Body of pancreas (tissue), 4 donors: ENCODE data around the gene TMEM229B.

Experiments used
- POLR2A ChIP-seq, 3 donors: fragments of 450-650 bp; IDR thresholded peaks; one replicate each; pipeline ENCODE4 v1.6.1; 2016; ENCODE audit warnings: antibody characterized with exemption in 3 of 3, mild to moderate bottlenecking in 2 of 3
- TF ChIP-seq, protein P1 (sequence below), 7 experiments: fragments of 450-650 bp in 4 of 7; fragments of 200-600 bp in 3 of 7; sonication (generic) in 3 of 7; IDR thresholded peaks; one replicate each; pipeline ENCODE4 v1.5.1; 2016 to 2019; ENCODE audit warnings: antibody characterized with exemption in 7 of 7

DNA sequence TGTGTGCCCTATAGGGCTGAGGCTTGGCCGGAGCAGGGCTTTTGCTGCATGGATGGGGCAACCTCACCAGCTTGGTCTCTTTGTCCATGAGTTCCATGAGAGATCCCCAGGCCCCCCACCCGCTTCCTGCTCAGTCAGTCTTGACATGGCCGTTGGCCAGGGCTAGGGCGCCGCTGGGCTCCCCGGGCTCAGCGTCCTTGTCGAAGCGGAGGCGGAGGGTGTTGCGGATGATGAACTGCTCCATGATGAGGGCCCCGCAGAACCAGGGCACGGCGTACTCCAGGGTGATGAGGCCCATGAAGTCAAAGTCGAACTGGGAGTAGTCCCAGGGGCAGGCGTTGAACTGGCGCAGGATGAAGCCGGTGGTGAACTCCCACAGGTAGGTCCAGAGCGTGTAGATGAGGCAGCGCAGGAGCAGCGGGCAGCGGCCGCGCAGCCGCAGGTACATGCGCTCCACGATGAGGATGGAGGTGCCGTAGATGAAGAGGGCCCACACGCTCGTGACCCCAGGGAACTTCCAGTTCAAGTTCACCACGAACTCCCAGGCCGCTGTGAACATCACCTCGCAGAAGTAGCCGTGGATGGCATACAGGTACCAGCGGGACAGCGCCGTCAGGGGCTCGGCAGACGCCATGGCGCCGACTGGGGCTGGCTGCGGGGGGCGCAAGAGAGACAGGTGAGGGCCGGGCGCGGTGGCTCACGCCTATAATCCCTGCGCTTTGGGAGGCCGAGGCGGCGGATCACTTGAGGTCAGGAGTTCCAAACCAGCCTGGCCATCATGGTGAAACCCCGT is 15.0 kb downstream of the TMEM229B start:
- TF ChIP-seq, protein P1, sequence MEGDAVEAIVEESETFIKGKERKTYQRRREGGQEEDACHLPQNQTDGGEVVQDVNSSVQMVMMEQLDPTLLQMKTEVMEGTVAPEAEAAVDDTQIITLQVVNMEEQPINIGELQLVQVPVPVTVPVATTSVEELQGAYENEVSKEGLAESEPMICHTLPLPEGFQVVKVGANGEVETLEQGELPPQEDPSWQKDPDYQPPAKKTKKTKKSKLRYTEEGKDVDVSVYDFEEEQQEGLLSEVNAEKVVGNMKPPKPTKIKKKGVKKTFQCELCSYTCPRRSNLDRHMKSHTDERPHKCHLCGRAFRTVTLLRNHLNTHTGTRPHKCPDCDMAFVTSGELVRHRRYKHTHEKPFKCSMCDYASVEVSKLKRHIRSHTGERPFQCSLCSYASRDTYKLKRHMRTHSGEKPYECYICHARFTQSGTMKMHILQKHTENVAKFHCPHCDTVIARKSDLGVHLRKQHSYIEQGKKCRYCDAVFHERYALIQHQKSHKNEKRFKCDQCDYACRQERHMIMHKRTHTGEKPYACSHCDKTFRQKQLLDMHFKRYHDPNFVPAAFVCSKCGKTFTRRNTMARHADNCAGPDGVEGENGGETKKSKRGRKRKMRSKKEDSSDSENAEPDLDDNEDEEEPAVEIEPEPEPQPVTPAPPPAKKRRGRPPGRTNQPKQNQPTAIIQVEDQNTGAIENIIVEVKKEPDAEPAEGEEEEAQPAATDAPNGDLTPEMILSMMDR (IDR thresholded peaks at IDR 0.05), result no peak
- TF ChIP-seq POLR2A (IDR thresholded peaks at IDR 0.05), result no peak
